GOT3 (cell line): Measurements from ENCODE around the gene NOP56.

Source experiments
- DNase-seq: peaks from one replicate; lab custom pipeline; 2025; ENCODE audit warnings: mixed read lengths; lab: John Stamatoyannopoulos, UW

NOP56 gene

DNA sequence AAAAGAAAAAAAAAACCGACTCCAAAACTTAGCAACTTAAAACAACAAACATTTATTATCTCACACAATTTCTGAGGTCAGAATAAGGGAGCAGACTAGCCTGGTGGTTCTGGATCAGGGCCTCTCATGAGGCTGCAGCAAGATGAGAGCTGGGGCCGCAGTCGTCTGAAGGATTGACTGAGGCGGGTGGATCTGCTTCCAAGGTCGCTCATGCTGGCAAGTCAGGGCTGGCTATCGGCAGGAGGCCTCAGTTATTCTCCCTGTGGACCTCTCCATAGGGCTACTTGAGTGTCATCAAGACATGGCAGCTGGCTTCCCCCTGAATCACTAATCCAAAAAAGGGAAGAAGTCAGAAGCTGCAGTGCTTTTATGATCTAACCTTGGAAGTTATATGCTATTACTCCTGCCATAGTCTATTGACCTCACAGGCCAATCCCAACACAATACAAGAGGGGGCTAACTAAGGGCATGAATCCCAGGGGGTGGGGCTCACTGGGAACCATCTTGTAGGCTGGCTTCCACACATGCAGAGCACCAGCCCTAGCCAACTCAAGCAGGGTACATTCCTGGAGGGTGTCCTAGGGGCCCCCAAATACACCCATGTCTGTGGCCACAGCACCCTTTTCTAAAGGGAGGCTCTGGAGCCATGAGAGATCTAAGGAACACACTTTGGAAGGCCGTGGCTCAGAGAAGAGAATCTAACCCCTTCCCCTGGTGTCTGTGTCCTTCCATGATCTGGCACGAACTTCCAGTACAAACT is 51.5 kb downstream of the NOP56 start:
- no peak for DNase-seq

DNA sequence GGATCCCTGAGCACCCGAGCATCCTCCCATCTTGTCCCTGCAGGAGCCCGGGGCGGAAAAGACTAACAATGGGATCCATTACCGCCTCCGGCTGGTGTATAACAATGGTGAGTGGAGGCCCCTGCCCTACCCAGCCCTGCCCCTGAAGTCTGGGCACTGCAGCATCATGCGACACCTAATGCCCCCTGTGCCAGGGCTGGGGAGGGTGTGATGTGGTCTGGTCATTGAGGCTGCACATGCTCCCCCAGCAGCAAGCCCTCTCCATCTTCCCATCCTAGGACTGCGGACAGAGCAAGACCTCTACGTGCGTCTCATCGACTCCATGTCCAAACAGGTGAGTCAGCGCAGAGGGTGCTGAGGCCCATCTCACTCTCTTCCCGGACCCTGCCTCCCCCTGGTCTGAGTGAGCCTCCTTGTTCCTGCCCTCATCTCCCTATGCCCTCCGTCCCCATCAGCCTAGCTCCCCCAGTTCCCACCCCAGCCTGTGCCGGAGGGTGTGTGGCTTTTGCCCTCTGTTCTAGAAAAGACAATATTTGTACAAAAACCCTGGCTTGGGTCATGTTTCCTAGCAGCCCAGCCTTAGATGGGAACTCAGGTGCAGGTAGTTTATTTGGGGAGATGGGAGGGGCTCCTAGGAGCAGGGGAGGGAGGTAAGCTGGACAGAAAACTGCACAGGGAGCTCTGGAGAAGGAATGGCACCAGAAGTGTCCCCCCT is 53.7 kb downstream of the NOP56 start:
- no peak for DNase-seq

DNA sequence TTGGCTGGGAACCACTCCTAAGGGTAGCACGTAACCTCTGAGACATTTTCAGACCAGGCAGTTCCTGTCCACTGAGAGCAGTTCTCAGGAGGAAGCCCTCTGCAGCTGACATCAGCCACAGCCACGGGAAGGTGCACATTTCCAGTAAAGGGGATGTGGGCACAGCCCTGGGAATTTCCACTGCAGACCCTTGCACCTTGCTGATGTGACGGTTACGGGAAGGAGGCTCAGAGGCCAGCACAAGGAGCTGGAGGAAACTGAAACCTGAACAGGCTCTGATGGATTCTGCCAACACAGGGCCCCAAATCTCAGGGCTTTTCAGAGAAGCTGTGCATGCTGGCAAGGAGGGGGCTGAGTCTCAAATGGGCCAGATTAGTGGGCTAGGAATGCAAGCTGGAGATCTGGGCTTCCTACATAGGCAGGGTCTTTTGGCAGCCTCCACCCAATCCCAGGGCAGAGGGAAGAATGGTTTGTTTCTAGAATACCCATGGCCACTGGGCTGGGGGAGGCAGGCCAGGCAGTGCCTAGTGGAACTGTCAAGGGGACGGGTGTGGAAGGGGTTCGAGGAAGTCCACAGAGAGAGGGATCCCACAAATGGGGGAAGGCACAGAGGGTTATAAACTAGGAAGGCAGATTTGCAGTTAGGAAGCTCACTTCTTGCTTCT is 54.4 kb downstream of the NOP56 start:
- no peak for DNase-seq

DNA sequence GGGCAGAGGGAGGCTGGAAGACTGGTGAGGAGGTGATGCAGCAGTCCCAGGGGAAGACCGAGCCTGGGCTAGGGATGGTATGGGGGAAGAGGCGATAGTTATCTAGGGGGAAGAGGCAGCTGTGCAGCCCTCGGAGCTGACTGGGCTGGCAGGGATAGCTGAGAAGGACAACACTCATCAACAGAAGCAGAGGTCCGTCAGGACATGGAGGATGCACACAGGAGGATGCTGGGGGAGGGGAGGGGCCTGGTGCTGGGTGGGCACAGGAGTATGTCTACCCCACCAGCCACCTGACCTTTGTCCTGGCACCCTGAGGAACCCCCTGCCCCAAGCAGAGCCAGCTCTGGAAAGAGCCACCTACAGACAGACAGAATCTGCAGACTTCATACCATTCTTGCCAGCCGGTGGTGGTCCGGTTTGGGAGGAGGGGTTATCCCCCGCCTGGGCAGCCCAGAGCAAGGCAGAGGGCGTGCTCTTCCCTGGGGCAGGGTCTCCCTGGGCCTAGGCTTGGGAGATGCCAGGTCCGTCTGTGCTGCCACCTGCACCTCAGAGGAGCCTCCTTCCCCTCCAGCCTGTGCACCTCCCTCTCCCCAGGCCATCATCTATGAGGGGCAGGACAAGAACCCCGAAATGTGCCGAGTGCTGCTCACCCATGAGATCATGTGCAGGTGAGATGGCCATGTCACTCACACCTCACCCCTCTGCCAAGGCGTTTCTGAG is 55.1 kb downstream of the NOP56 start:
- no peak for DNase-seq
